Gastrocnemius medialis (tissue), 4 donors: ENCODE data around the gene GNG5. TPM values are rescaled to one million over a fixed set of nuclear protein-coding genes. Genes with fewer than 3 reads are reported as not detected.
"Not testable (repeated sequence)": the region's sequence is repeated elsewhere in the genome, so short reads cannot be mapped to it uniquely, and the experiment has no call there.

Experiments
- ATAC-seq, 2 donors: fragments of 150-250 bp; one replicate each; pipeline ENCODE4 v1.9.1; 2016
- DNase-seq, 2 donors: peaks; one replicate each; pipeline ENCODE4 v3.0.0-alpha.2; 2019
- H3K27ac ChIP-seq, 4 donors: fragments of 200-600 bp; sonication (generic); 1 replicate in 1 of 4; 2 replicates in 3 of 4; pipeline ENCODE4 v1.5.1; 2016 to 2018; ENCODE audit warnings: mild to moderate bottlenecking in 2 of 4, moderate library complexity in 1 of 4
- H3K27me3 ChIP-seq, 3 donors: fragments of 200-600 bp; sonication (generic) in 2 of 3; 1 replicate in 1 of 3; 2 replicates in 2 of 3; pipeline versions ENCODE4 v1.5.1 to v1.6.0; 2016 to 2019; ENCODE audit warnings: mild to moderate bottlenecking in 1 of 3, moderate library complexity in 1 of 3
- H3K36me3 ChIP-seq, 2 donors: fragments of 200-600 bp; sonication (generic) in 1 of 2; one replicate each; pipeline ENCODE4 v1.5.1; 2017 to 2018
- H3K4me1 ChIP-seq, 2 donors: fragments of 200-600 bp; sonication (generic) in 1 of 2; one replicate each; pipeline ENCODE4 v1.5.1; 2016 to 2017; ENCODE audit warnings: mild to moderate bottlenecking in 2 of 2
- H3K4me3 ChIP-seq, 4 donors: fragments of 200-600 bp; sonication (generic) in 3 of 4; 1 replicate in 1 of 4; 2 replicates in 3 of 4; pipeline ENCODE4 v1.5.1; 2016 to 2019; ENCODE audit warnings: mild to moderate bottlenecking in 2 of 4
- H3K9me3 ChIP-seq, 3 donors: fragments of 200-600 bp; sonication (generic) in 2 of 3; 1 replicate in 1 of 3; 2 replicates in 2 of 3; pipeline ENCODE4 v1.5.1; 2016 to 2019
- POLR2A ChIP-seq, 2 donors: fragments of 450-650 bp; IDR thresholded peaks; one replicate each; pipeline ENCODE4 v1.6.1; 2017; ENCODE audit warnings: antibody characterized with exemption in 2 of 2, mild to moderate bottlenecking in 2 of 2, moderate library complexity in 2 of 2
- in situ Hi-C, 4 donors: fragments of 200-750 bp; cut with MboI; loops; one replicate each; pipeline versions ENCODE4 v1.15.0 to v1.8.0; 2017; ENCODE audit warnings: low sequenced_read_pairs in 4 of 4
- intact Hi-C: fragments of 100-400 bp; cut with DNase I; formaldehyde crosslinking; loops from one replicate; pipeline ENCODE4 v1.15.1; 2023; ENCODE audit warnings: low total_unique reads
- total RNA-seq, 4 donors: library from RNA; depleted of rRNA; stranded (reverse); fragments of >200 nt; gene quantifications; one replicate each; pipeline versions ENCODE4 v1.1.0 to v1.2.3, GENCODE V29; 2016
- TF ChIP-seq, protein P1 (sequence below), 5 experiments: fragments of 450-650 bp in 3 of 5; fragments of 200-600 bp in 2 of 5; sonication (generic) in 2 of 5; IDR thresholded peaks in 4 of 5; conservative IDR thresholded peaks in 1 of 5; 1 replicate in 4 of 5; 2 replicates in 1 of 5; pipeline ENCODE4 v1.5.1; 2016 to 2019; ENCODE audit warnings: antibody characterized with exemption in 5 of 5, mild to moderate bottlenecking in 3 of 5, moderate library complexity in 3 of 5

The GNG5 gene
- total RNA-seq, 4 donors from 2014 or later: 122 to 168 (median 128) TPM

DNA sequence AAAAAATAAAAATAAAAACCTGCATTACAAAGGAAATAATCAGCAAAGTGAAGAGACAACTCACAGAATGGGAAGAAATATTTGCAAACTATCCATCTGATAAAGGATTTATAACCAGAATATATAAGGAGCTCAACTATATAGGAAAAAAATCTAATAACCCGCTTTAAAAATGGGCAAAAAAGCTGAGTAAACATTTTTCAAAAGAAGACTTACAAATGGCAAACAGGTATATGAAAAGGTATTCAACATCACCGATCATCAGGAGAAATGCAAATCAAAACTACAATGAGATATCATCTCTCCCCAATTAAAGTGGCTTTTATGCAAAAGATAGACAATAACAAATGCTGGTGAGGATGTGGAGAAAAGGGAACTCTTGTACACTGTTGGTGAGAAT lies 3.8 kb upstream of the GNG5 start:
- no peaks in the 10 kb centered on the region for H3K27me3 ChIP-seq
- H3K4me1 ChIP-seq: peaks cover 5 to 6% of the 10 kb centered on the region in 2 donors
- in situ Hi-C loops (no loop called here), intact Hi-C loops (no loop called here)
- H3K4me3 ChIP-seq: no peak overlapping the region
- TF ChIP-seq POLR2A (IDR thresholded peaks at IDR 0.05): no peak
- TF ChIP-seq, protein P1, sequence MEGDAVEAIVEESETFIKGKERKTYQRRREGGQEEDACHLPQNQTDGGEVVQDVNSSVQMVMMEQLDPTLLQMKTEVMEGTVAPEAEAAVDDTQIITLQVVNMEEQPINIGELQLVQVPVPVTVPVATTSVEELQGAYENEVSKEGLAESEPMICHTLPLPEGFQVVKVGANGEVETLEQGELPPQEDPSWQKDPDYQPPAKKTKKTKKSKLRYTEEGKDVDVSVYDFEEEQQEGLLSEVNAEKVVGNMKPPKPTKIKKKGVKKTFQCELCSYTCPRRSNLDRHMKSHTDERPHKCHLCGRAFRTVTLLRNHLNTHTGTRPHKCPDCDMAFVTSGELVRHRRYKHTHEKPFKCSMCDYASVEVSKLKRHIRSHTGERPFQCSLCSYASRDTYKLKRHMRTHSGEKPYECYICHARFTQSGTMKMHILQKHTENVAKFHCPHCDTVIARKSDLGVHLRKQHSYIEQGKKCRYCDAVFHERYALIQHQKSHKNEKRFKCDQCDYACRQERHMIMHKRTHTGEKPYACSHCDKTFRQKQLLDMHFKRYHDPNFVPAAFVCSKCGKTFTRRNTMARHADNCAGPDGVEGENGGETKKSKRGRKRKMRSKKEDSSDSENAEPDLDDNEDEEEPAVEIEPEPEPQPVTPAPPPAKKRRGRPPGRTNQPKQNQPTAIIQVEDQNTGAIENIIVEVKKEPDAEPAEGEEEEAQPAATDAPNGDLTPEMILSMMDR (IDR thresholded peaks at IDR 0.05 in 4 of 5, conservative IDR thresholded peaks at IDR 0.05 in 1 of 5): no peak
- no peak overlapping the region for H3K27ac ChIP-seq
- ATAC-seq: no peak
- no peaks in the 10 kb centered on the region for H3K9me3 ChIP-seq
- no peaks in the 10 kb centered on the region for H3K36me3 ChIP-seq
- no peak for DNase-seq

DNA sequence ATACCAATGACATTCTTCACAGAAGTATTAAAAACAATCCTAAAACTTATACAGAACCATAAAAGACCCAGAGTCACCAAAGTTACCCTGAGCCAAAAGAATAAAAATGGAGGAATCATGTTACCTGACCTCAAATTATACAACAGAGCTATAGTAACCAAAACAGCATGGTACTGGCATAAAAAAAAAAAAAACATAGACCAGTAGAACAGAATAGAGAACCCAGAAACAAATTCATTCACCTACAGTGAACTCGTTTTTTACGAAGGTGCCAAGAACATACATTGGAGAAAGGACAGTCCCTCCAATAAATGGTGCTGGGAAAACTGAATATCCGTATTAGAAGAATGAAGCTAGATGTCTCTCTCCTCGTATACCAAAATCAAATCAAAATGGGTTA lies 2.6 kb upstream of the GNG5 start:
- DNase-seq (no peak), ATAC-seq (no peak)
- Histone ChIP-seq H3K4me1 (peaks cover 12 to 15% of the 10 kb centered on the region in 2 donors), H3K27me3 (no peaks in the 10 kb centered on the region), H3K4me3 (no peak overlapping the region), H3K36me3 (no peaks in the 10 kb centered on the region), H3K9me3 (no peaks in the 10 kb centered on the region), H3K27ac (no peak overlapping the region)
- TF ChIP-seq POLR2A (IDR thresholded peaks at IDR 0.05): no peak
- TF ChIP-seq, protein P1 (IDR thresholded peaks at IDR 0.05 in 4 of 5, conservative IDR thresholded peaks at IDR 0.05 in 1 of 5): no peak
- intact Hi-C loops (loop anchor here (5.0 to 10.0 kb wide), 5 partner anchors 96 to 1076 kb away; partner anchors contain the start of genes CCN1 and SAMD13), in situ Hi-C loops (loop anchor here in 1 of 4 donors (5.0 kb wide), 1 partner anchor 63 kb away; the partner anchor contains the start of gene CTBS)

DNA sequence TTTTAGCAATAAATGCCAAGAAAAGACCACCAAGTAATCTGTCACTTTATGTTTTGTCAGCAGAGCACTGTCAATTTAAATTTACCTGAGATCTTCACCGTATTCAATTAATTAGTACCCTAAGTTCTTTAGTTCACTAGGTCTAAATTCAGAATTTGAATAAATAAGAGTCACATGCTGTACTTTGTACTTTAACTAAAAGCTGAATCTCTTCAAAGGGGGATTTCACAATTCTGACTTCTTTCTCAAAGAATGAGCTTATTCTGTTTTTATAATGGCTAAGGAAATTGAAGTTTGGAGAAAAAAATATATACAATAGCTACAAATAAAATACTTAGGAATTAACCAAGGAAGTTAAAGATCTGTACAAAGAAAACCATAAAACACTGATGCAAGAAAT lies 2.1 kb upstream of the GNG5 start:
- TF ChIP-seq, protein P1 (IDR thresholded peaks at IDR 0.05 in 4 of 5, conservative IDR thresholded peaks at IDR 0.05 in 1 of 5): no peak
- no peak for TF ChIP-seq POLR2A (IDR thresholded peaks at IDR 0.05)
- Histone ChIP-seq H3K27ac (no peak overlapping the region), H3K4me3 (no peak overlapping the region), H3K9me3 (no peaks in the 10 kb centered on the region), H3K27me3 (no peaks in the 10 kb centered on the region), H3K36me3 (no peaks in the 10 kb centered on the region), H3K4me1 (peaks cover 17 to 20% of the 10 kb centered on the region in 2 donors)
- no peak for DNase-seq
- in situ Hi-C loops: loop anchor here in 1 of 4 donors (5.0 kb wide), 1 partner anchor 64 kb away; the partner anchor contains the start of gene CTBS
- ATAC-seq: no peak
- intact Hi-C loops: loop anchor here (5.0 to 10.0 kb wide), 5 partner anchors 96 to 1076 kb away; partner anchors contain the start of genes CCN1 and SAMD13

DNA sequence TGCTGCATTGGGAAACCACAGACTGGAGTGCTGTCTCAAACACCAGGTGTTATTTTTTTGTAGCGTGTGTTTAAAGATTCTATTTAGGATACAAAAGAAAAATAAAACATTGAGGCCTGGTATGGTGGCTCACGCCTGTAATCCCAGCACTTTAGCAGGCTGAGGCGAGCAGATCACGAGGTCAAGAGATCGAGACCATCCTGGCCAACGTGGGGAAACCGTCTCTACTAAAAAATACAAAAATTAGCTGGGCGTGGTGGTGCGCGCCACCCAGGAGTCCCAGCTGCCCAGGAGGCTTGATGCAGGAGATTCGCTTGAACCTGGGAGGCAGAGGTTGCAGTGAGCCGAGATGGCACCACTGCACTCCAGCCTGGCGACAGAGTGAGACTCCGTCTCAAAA lies 1.5 kb upstream of the GNG5 start:
- H3K4me1 ChIP-seq: peaks cover 24 to 26% of the 10 kb centered on the region in 2 donors
- not testable (repeated sequence) for H3K27me3 ChIP-seq, H3K27ac ChIP-seq, DNase-seq, H3K4me3 ChIP-seq, H3K36me3 ChIP-seq, H3K9me3 ChIP-seq, ATAC-seq
- in situ Hi-C loops (loop anchor here in 1 of 4 donors (5.0 kb wide), 1 partner anchor 64 kb away; the partner anchor contains the start of gene CTBS), intact Hi-C loops (loop anchor here (1.0 to 10.0 kb wide), 7 partner anchors 40 to 1077 kb away; partner anchors contain the start of genes CCN1, SAMD13 and TTLL7)

DNA sequence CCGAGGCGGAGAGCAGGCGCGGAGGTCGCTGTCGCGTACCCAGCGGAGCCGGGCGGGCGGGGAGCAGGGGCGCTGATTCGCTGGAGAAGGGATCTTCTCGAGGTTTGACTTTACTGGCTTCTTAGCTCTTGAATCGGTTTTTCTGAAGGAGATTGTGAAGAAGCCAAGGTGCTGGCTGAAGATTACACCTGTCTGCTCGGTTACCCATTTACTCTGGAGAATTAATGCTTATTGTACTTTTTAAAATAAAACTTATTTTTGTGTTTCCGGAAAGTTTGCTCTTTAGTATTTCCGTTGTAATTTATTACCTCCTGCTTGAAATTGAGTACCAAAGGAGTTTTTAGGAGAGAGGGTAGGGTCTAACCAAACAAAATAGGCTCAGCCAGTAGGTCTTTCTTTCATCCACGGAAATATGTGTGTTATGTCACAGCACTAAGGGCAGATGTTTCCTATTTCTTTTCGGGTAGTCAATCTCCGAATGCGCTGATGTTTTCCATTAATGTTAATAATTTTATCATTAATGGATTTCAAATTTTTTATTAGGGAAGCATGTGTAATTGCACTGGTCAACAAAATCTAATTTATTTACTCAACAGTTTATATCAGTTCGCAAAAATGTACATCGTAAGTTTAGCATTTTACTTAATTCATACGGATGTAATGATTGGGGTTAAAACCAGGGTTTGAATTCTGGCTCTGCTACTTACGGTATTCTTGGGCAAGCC lies 510 bp upstream of the GNG5 start:
- intact Hi-C loops: loop anchor here (1.0 to 10.0 kb wide), 10 partner anchors 28 to 1078 kb away; partner anchors contain the start of genes CCN1, CTBS, RPF1 and SAMD13
- Histone ChIP-seq H3K27me3 (no peaks in the 10 kb centered on the region), H3K9me3 (no peaks in the 10 kb centered on the region), H3K36me3 (no peaks in the 10 kb centered on the region), H3K4me3 (peak overlapping the region; percentile 77 to 92 (median 81)), H3K27ac (peak overlapping the region; percentile 96 to 97 (median 96)), H3K4me1 (peaks cover 31 to 32% of the 10 kb centered on the region in 2 donors)
- ATAC-seq: no peak
- in situ Hi-C loops: loop anchor here in 1 of 4 donors (5.0 kb wide), 1 partner anchor 65 kb away; the partner anchor contains the start of gene CTBS
- DNase-seq: no peak
- TF ChIP-seq, protein P1 (IDR thresholded peaks at IDR 0.05 in 4 of 5, conservative IDR thresholded peaks at IDR 0.05 in 1 of 5): no peak
- TF ChIP-seq POLR2A (IDR thresholded peaks at IDR 0.05): no peak
